NCI-H446 (cell line): ENCODE measurements around the gene TEX22.
A peak's percentile ranks its signal among the peaks of the same experiment; 100 is the strongest.
"Not testable (repeated sequence)": the region's sequence is repeated elsewhere in the genome, so short reads cannot be mapped to it uniquely, and the experiment has no call there.

ENCODE experiments used
- DNase-seq, 2 experiments: peaks; one replicate each; lab custom pipeline; 2025; lab: John Stamatoyannopoulos, UW

Gene TEX22, protein sequence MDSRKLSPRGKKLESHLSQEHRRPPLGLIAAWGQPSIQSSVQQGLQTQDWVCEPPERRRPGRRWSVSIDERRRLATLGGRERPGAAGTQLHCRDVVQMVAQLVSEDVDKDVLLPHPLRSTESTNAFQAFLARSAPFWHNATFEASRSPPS

DNA sequence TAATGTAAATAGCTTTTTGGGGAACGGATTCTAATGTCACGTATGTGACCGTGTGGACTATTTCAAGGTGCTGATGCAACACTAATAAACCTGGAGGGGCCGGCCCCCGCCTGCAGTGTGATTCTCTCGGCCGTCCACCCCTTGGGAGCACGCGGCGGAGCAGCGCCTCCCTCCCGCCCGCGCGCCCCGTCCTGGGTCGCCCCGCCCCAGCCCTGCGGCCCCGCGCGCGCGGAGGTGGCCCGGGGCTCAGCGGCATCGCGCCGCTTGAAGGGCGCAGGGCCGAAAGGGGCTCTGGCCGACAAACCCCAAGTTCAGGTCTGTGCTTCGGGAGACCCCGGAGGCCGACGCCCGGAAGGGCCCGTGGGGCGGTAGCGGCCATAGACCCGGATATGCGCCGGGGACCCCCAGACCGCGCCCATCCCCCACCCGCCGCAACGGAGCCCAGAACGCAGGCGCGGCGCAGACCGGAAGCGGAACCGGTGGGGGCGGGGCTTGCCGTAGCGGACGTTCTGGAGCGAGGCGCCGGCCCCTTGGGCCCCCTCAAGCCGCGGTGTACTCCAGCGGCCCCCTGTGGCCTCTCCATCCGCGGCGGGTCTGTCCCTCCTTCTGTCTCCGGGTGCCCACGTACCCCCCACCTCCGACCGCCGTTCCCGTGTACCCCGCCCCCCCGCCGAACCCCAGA lies at the start of gene TEX22:
Gene TEX22, plus strand, starts transcription at position 495 of the 682 bp plus-strand sequence. CDS start 803 bp downstream, outside the sequence.
- peak; percentile 81 to 91 for DNase-seq

- DNase-seq, result no peak
These were observed 49.2 kb upstream of the TEX22 start for GRCh38 chr14:105348945-105349699.

GRCh38 chr14:105349992-105350391 lies 48.3 kb upstream of the TEX22 start:
- no peak for DNase-seq

DNA sequence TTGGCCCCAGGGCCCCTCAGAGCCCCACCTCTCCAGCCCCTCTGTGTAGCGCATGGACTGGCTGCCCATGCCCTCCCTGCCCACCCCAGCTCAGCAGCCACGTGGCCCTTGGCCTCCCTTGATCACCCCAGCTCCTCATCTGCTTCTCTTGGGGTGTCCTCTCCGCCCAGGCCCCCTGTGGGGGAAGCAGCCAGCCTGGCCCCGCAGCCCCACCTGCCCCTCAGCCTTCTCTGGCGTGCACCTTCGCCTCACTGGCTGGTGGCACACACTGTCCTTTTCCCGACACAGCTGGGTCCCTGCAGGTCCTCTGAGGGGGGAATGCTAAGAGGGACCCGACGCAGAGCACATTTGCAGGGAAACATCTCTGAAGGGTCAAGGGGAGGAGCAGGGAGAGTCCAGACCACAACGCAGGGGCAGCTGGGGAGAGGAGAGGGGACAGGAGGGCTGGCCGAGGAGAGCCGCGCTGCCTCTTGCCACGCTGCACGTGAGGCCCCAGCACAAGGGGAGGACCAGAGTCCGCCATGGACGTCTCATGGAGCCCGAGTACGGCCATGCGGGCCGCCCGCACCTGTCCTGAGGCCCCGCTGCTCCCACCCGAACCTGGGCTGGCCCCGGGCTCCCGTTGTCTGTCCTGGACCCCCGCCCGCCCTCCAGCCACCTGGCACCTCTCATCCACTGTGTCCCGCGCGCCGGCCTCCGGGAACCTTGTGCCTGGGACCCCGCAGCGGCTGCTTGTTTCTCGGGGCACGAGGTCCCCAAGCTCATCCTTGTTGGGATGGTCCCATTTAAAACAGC lies 47.7 kb upstream of the TEX22 start:
- DNase-seq, result no peak

DNA sequence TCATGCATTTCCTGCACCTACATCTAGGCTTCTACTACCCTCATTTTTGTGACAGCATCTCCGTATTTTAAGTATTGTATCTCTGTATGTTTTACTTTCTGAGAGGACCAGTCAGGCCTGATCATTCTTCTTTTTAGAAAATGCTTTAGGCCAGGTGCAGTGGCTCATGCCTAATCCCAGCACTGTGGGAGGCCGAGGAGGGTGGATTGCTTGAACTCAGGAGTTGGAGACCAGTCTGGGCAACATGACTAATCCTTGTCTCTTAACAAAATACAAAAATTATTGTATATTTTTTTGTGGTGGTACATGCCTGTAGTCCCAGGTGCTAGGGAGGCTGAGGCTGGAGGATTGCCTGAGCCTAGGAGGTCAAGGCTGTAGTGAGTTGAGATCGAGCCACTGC lies 46.9 kb upstream of the TEX22 start:
- no peak for DNase-seq

DNA sequence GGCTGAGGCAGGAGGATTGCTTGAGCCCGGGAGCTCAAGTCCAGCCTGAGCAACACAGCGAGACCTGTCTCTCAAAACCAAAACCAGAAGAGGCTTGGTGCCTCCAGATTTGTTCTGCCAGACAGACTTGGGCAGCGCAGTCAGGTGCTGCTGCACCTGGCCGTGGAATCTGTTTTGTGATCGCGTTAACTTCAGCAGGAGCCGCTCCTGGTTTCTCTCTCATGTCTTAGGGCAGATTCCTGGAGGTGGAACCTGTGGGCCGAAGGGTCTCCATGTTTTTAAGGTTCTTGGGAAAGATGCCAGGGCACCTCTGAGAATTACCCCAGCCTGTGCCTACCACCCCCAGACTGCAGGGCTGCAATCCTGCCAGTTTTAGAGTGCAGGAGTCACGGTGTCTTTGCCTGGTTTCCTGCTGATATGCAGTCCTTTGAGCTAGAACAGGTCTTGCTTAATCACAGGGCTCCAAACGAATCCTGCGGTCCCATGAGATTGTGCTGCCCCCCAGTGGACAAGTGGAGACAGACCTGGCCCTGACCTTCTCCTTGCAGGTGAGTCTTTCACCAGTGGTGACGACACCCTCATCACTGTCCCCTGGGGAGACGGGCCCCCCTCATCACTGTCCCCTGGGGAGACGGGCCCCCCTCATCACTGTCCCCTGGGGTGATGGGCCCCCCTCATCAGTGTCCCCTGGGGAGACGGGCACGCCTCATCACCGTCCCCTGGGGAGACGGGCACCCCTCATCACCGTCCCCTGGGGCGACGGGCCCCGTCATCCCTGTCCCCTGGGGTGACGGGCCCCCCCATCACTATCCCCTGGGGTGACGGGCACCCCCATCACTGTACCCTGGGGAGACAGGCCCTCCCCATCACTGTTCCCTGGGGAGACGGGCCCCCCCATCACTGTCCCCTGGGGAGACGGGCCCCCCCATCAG lies 46.2 kb upstream of the TEX22 start:
- DNase-seq, result peak; percentile 72 to 88

DNA sequence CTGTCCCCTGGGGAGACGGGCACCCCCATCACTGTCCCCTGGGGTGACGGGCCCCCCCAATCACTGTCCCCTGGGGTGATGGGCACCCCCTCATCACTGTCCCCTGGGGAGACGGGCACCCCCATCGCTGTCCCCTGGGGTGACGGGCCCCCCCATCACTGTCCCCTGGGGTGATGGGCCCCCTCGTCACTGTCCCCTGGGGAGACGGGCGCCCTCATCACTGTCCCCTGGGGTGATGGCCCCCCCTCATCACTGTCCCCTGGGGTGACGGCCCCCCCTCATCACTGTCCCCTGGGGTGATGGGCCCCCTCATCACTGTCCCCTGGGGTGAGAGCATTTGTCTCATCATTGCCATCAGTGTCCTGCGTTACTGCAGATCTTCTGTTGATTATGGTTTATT lies 45.2 kb upstream of the TEX22 start:
- DNase-seq, result no peak

GRCh38 chr14:105354541-105354940 lies 43.8 kb upstream of the TEX22 start:
- no peak for DNase-seq

DNA sequence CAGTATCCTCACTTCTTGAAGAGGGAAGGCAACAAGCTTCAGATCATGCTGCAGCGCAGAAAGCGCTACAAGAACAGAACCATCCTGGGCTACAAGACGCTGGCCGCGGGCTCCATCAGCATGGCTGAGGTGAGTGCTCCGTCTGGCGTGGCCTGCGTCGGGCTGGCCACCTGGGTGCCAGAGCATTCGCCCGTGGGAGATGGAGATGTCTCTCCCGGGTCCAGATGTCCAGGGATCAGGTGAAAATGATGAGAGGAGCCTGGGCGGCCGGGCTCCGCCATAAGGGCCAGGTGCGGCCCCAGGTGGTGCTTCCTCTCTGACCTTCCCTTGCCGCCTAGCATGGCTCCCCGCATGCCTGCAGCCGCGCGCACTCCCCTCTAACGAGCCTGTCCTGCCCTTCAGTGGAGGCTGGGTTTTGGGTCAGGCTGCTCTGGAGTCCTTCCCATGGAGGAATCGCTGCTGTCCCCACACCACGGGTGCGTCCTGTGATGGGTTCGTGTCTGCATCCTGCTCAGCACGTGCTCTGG lies 43.2 kb upstream of the TEX22 start:
- DNase-seq, result no peak

GRCh38 chr14:105355850-105356604 lies 42.3 kb upstream of the TEX22 start:
- no peak for DNase-seq

GRCh38 chr14:105356927-105357326 lies 41.4 kb upstream of the TEX22 start:
- no peak for DNase-seq

DNA sequence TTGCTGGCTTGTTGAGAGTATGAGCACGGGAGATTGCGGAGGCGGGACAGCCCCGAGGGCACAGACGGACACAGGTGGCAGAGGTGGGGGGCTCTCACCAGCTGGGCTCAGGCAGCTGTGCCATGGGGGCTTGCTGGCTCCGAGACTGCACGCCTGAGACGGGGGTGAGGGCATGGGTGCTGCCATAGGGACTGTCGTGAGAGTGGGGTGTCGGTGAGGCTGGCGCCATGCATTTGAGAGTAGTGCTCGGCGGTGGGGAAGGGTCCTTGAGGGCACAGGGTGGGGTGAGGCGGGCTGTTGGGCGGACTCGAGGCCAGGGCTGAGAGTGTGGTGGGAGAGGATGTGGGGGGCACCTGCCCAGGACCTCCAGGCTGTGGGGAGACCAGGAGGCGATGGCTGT lies 40.7 kb upstream of the TEX22 start:
- DNase-seq, result no peak

DNA sequence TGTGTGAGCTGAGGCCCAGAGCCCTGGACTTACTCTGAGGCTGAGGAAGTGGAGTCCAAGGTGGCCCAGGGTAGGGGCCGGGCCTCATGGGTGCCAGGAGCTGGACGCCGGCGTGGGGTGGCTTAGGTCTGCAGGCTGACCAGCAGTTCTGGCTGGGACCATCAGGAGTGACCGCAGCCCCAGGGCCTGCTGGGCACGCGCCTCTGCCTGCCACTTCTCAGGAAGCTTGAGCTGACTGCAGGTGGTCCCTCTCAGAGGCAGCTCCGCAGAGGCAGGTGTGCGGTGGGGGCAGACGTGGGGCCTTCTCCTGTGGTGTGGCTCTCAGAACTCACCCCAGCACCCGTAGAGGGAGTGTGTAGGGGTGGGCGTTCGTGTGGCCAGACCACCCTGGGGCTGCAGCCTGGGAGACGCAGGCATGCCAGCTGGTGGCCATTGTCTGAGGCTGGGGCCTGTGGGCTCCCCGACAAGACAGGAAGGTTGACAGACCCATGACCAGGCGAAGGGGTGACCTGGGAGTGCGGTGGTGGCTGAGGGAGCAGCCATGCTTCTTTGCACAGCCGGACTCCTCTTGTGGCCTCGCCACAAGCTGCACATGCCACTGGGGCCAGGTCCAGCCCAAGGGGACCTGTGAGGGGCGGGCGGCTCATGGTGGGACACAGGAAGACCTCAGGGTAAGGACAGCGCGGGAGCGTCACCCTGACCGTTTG lies 40.0 kb upstream of the TEX22 start:
- no peak for DNase-seq

DNA sequence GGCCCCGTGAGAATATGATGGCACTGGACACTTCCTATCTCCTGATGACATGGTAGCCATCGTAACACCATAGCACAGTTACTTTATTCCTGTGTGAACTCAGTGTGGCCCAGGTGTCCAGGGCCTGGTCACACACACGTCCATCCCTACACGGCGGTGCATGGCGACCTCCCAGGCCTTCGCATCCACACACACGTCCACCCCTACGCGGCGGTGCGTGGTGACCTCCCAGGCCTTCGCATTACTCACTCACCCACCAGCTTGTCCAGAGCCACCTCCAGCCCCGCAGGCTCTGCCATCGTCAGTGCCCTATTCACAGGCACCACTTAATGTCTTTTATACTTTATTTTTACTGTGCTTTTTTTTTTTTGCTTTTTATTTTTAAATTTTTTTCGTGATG lies 39.4 kb upstream of the TEX22 start:
- DNase-seq, result no peak

- not testable (repeated sequence) for DNase-seq
These were observed 36.9 kb upstream of the TEX22 start for GRCh38 chr14:105361412-105361811.

- no peak for DNase-seq
These were observed 34.3 kb upstream of the TEX22 start for GRCh38 chr14:105363847-105364708.

DNA sequence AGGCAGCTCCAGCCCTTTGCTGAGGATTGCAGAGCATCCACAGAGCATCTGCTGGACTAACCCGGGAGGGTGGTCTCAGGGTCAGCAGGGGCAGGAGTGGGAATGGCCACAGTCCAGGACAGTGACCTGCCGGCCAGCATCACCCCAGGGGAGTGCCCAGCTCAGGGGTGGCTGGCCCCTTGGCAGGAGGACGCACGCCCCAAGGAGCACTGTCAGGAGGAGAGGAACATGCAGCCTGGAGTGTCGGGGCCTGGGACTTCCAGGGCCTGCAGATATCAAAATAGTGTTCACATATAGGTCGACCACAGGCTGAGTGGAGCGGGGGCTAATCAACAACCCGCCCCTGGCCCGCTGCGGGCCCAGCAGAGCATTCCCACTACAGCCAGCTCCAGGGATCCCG lies 33.2 kb upstream of the TEX22 start:
- no peak for DNase-seq

DNA sequence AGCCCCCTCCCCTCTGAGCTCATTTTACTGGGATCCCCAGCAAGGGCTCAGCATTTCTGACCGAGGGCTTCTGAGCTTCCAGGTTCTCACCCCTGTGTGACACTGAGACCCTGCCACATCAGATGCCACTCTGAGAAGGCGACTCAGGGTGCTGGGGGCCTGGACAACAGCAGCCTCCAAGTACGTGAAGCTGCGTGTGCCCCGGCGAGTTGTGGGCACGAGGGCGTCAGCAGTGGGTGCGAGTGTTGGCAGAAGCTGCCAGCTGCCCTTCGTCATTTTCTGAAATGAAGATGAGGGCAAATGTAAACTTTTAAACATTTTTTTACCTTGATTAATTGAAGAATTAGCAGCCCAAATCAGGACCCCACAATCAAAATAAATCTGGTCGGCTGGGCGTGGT lies 32.7 kb upstream of the TEX22 start:
- DNase-seq, result no peak
